Bronchial epithelial cell (primary cell): Measurements from ENCODE around the gene TP53. TPM values are rescaled to one million over a fixed set of nuclear protein-coding genes. Genes with fewer than 3 reads are reported as not detected.

Source experiments
- DNase-seq: peaks from one replicate; pipeline ENCODE4 v3.0.0-alpha.2; 2010; ENCODE audit warnings: low read depth
- FAIRE-seq: peaks from 2 replicates; lab custom pipeline; 2011; peaks lifted over from hg19 to GRCh38; lab: Jason Lieb, UNC
- H3K27me3 ChIP-seq: 2 replicates; pipeline ENCODE4 v1.5.1; 2011; ENCODE audit warnings: low read length; ENCODE audit not compliant: control insufficient read depth, insufficient read depth
- H3K36me3 ChIP-seq: 2 replicates; pipeline ENCODE4 v1.5.1; 2011; ENCODE audit warnings: low read length; ENCODE audit not compliant: control insufficient read depth, insufficient read depth
- H3K4me3 ChIP-seq: 2 replicates; pipeline ENCODE4 v1.5.1; 2011; ENCODE audit warnings: mild to moderate bottlenecking, low read depth, low read length, control low read depth
- total RNA-seq: library from RNA; depleted of rRNA; stranded (reverse); fragments of >200 nt; gene quantifications from 2 replicates; pipeline ENCODE4 v1.2.1, GENCODE V29; 2014
- TF ChIP-seq, protein P1 (sequence below): IDR thresholded peaks from 2 replicates; pipeline ENCODE4 v1.5.1; 2011; ENCODE audit warnings: mild to moderate bottlenecking, moderate library complexity, low read length, control low read depth, inconsistent platforms; ENCODE audit not compliant: insufficient read depth, severe bottlenecking

TP53 gene
- total RNA-seq, 1 donor from 2014 or later: 9.2 TPM

DNA sequence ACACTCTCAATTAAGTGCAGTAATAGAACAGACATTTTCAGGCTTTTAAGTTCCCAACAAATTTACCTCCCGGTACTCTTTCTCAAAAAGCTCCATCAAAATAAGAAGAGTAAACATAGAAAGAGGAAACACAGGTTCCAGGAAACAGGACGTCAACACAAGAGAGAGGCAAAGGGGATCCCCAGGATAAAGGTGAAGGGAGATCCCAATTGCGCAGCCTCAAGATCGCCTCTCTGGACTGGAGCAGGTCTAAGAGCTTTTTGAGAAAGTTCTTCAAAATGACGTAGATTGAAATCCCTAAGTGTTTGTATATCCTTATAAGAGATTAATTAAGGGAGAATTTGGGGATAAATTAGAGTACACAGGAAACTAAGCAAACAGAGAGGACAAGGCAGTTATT lies 68.7 kb downstream of the TP53 start:
- H3K27me3 ChIP-seq: no peaks in the 10 kb centered on the region
- FAIRE-seq: no peak

More for the DNA sequence above, 68.7 kb downstream of the TP53 start:
- no peaks in the 10 kb centered on the region for H3K36me3 ChIP-seq
- no peak for DNase-seq
- TF ChIP-seq, protein P1, sequence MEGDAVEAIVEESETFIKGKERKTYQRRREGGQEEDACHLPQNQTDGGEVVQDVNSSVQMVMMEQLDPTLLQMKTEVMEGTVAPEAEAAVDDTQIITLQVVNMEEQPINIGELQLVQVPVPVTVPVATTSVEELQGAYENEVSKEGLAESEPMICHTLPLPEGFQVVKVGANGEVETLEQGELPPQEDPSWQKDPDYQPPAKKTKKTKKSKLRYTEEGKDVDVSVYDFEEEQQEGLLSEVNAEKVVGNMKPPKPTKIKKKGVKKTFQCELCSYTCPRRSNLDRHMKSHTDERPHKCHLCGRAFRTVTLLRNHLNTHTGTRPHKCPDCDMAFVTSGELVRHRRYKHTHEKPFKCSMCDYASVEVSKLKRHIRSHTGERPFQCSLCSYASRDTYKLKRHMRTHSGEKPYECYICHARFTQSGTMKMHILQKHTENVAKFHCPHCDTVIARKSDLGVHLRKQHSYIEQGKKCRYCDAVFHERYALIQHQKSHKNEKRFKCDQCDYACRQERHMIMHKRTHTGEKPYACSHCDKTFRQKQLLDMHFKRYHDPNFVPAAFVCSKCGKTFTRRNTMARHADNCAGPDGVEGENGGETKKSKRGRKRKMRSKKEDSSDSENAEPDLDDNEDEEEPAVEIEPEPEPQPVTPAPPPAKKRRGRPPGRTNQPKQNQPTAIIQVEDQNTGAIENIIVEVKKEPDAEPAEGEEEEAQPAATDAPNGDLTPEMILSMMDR: no peak
- no peak overlapping the region for H3K4me3 ChIP-seq

Other genes starting within 250 kb of the TP53 start
- gene FGF11, start 248.0 kb downstream of the TP53 start, total RNA-seq: 12.4 and 28.3 TPM in 2 replicates
- gene CHRNB1, start 242.4 kb downstream of the TP53 start, total RNA-seq: 9.7 and 16.8 TPM in 2 replicates
- 8.7 and 9.2 TPM in 2 replicates for gene ZBTB4, start 207.9 kb downstream of the TP53 start, total RNA-seq
- not detected in 2 replicates for gene SLC35G6, start 206.0 kb downstream of the TP53 start, total RNA-seq
- gene POLR2A, start 203.1 kb downstream of the TP53 start, total RNA-seq: 38.4 and 79.6 TPM in 2 replicates
- gene TNFSF12, start 138.4 kb downstream of the TP53 start, total RNA-seq: 0.53 and 1.0 TPM in 2 replicates
- gene TNFSF13, start 128.7 kb downstream of the TP53 start, total RNA-seq: 2.6 and 3.7 TPM in 2 replicates
- 94.7 and 129 TPM in 2 replicates for gene SENP3, start 125.6 kb downstream of the TP53 start, total RNA-seq
- 11.3 and 16.4 TPM in 2 replicates for gene CD68, start 107.9 kb downstream of the TP53 start, total RNA-seq
- 54.7 and 56.3 TPM in 2 replicates for gene MPDU1, start 103.6 kb downstream of the TP53 start, total RNA-seq
- gene SOX15, start 97.4 kb downstream of the TP53 start, total RNA-seq: 23.4 and 41.7 TPM in 2 replicates
- 42.1 and 43.2 TPM in 2 replicates for gene FXR2, start 72.6 kb downstream of the TP53 start, total RNA-seq
- 23.9 and 38.7 TPM in 2 replicates for gene SAT2, start 59.7 kb downstream of the TP53 start, total RNA-seq
- 0.38 TPM in 1 of 2 replicates, not detected in the other for gene SHBG, start 57.4 kb downstream of the TP53 start, total RNA-seq
- not detected in 2 replicates for gene ATP1B2, start 36.6 kb downstream of the TP53 start, total RNA-seq
- 3.5 and 4.2 TPM in 2 replicates for gene WRAP53, start 987 bp upstream of the TP53 start, total RNA-seq
- under 0.01 TPM in 2 replicates for gene EFNB3, start 17.7 kb upstream of the TP53 start, total RNA-seq
- gene DNAH2, start 30.3 kb upstream of the TP53 start, total RNA-seq: under 0.01 and 0.26 TPM in 2 replicates
- 2.9 and 6.0 TPM in 2 replicates for gene KDM6B, start 146.7 kb upstream of the TP53 start, total RNA-seq
- 0.64 TPM in 1 of 2 replicates, not detected in the other for gene TMEM88, start 167.6 kb upstream of the TP53 start, total RNA-seq
- gene NAA38, start 170.1 kb upstream of the TP53 start, total RNA-seq: 36.6 and 47.5 TPM in 2 replicates
- gene CYB5D1, start 170.5 kb upstream of the TP53 start, total RNA-seq: 6.5 and 9.0 TPM in 2 replicates
- 41.3 and 98.2 TPM in 2 replicates for gene CHD3, start 201.3 kb upstream of the TP53 start, total RNA-seq
- gene RNF227, start 228.8 kb upstream of the TP53 start, total RNA-seq: 7.8 and 8.2 TPM in 2 replicates
- 0.79 and 0.90 TPM in 2 replicates for gene KCNAB3, start 242.4 kb upstream of the TP53 start, total RNA-seq
- 16.8 and 27.9 TPM in 2 replicates for gene TRAPPC1, start 244.5 kb upstream of the TP53 start, total RNA-seq
- gene CNTROB, start 244.7 kb upstream of the TP53 start, total RNA-seq: 8.2 and 12.2 TPM in 2 replicates